ENCODE results near the gene TOGARAM1.

Gene TOGARAM1

DNA sequence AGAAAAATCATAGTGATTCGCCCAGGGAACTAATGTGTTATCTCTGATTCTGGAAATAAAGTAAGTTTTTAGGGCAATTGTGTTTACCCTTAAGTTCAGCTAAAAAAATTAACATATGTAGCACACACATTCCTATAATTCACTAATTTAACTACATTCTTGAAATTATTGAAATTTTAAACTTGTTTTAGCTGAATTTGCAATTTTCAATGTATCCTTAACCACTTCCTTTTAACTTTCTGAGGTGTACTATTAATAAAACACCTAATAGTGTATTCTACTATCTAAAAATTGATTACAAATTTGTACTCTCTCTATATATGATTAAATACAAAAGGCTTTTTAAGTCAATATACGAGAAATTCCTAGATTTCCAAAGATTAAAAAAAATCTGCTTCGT lies 2.5 kb upstream of the TOGARAM1 start:
- peak overlapping the region; percentile 97 for H3K4me3 ChIP-seq (ENCODE audit: low read depth, low read length)
- TF ChIP-seq, protein P1, sequence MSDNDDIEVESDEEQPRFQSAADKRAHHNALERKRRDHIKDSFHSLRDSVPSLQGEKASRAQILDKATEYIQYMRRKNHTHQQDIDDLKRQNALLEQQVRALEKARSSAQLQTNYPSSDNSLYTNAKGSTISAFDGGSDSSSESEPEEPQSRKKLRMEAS (IDR thresholded peaks at IDR 0.05; ENCODE audit: low read depth, low read length) = no peak
- TF ChIP-seq, protein P2, sequence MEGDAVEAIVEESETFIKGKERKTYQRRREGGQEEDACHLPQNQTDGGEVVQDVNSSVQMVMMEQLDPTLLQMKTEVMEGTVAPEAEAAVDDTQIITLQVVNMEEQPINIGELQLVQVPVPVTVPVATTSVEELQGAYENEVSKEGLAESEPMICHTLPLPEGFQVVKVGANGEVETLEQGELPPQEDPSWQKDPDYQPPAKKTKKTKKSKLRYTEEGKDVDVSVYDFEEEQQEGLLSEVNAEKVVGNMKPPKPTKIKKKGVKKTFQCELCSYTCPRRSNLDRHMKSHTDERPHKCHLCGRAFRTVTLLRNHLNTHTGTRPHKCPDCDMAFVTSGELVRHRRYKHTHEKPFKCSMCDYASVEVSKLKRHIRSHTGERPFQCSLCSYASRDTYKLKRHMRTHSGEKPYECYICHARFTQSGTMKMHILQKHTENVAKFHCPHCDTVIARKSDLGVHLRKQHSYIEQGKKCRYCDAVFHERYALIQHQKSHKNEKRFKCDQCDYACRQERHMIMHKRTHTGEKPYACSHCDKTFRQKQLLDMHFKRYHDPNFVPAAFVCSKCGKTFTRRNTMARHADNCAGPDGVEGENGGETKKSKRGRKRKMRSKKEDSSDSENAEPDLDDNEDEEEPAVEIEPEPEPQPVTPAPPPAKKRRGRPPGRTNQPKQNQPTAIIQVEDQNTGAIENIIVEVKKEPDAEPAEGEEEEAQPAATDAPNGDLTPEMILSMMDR (IDR thresholded peaks at IDR 0.05; ENCODE audit: low read depth, low read length) = no peak
- no peak for TF ChIP-seq MYC (IDR thresholded peaks at IDR 0.05; ENCODE audit: low read depth, low read length)
- no peak for TF ChIP-seq POLR2A (IDR thresholded peaks at IDR 0.05; ENCODE audit: extremely low read depth, insufficient read length)
- no peak for DNase-seq (ENCODE audit: low read depth)

DNA sequence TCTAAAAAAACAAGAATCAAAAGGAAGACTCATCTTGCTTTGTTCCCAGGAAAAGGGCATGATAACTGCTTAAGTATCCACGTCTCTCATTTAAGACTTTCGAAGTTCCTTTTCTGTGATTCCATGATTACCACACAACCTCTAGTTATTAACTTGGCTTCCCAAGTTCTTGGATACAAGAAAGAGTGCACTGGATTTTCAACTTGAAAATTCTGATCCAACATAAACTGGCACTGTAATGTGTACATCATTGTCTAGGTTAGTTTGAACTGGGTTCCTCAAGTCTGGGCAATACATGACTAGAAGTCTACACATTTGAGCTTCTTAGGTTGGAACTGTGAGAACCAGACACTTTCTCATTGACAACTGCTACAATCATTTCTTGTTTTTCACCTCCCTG lies 1.8 kb upstream of the TOGARAM1 start:
- TF ChIP-seq, protein P2 (IDR thresholded peaks at IDR 0.05; ENCODE audit: low read depth, low read length) = no peak
- TF ChIP-seq MYC (IDR thresholded peaks at IDR 0.05; ENCODE audit: low read depth, low read length) (no peak), POLR2A (IDR thresholded peaks at IDR 0.05; ENCODE audit: extremely low read depth, insufficient read length) (no peak)
- TF ChIP-seq, protein P1 (IDR thresholded peaks at IDR 0.05; ENCODE audit: low read depth, low read length) = no peak
- peak; percentile 22 for DNase-seq (ENCODE audit: low read depth)
- H3K4me3 ChIP-seq (ENCODE audit: low read depth, low read length) = peak overlapping the region; percentile 97

DNA sequence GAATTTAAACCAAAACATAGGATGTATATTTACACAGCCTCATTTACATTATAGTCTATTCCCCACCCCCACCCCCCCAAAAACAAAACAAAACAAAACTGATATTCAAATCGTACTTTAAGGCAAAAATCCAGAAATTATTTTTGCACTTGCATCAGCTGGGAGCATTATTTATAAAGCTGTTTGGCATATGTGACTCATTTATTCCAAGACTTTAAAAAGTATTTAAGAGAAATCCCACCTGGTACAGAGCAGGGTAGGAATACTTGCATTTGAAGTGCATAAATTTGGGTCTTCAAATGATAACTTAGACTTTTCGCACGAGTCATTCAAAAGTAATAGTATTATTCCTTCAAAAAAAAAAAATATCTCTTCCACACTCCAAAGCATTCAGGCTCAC lies 1.3 kb upstream of the TOGARAM1 start:
- DNase-seq (ENCODE audit: low read depth) = no peak
- peak overlapping the region; percentile 97 for H3K4me3 ChIP-seq (ENCODE audit: low read depth, low read length)
- TF ChIP-seq POLR2A (IDR thresholded peaks at IDR 0.05; ENCODE audit: extremely low read depth, insufficient read length) (no peak), MYC (IDR thresholded peaks at IDR 0.05; ENCODE audit: low read depth, low read length) (no peak)
- TF ChIP-seq, protein P1 (IDR thresholded peaks at IDR 0.05; ENCODE audit: low read depth, low read length) = no peak
- TF ChIP-seq, protein P2 (IDR thresholded peaks at IDR 0.05; ENCODE audit: low read depth, low read length) = no peak

DNA sequence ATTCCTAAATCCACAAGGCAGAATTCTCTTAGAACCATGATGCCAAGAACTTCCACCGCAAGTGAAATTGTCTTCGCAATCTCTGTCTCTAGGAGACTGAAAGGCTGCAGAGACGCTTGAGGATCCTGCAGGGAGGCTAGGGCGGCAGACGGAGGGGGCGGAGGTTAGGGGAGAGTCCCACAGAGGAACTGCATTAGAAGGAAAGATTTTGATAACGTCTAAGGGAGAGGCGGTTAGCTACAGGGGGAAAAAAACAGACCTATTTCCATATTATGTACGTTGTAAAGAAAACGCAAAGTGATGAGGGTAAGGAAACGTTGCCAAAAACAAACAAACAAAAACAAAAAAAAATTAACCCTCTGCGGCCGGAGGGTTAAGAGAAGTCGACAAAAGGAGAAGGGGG lies 838 bp upstream of the TOGARAM1 start:
- TF ChIP-seq, protein P2 (IDR thresholded peaks at IDR 0.05; ENCODE audit: low read depth, low read length) = no peak
- TF ChIP-seq, protein P1 (IDR thresholded peaks at IDR 0.05; ENCODE audit: low read depth, low read length) = peak; percentile 37; the same call in 1 of the 2 replicates
- peak; percentile 76 for DNase-seq (ENCODE audit: low read depth)

DNA sequence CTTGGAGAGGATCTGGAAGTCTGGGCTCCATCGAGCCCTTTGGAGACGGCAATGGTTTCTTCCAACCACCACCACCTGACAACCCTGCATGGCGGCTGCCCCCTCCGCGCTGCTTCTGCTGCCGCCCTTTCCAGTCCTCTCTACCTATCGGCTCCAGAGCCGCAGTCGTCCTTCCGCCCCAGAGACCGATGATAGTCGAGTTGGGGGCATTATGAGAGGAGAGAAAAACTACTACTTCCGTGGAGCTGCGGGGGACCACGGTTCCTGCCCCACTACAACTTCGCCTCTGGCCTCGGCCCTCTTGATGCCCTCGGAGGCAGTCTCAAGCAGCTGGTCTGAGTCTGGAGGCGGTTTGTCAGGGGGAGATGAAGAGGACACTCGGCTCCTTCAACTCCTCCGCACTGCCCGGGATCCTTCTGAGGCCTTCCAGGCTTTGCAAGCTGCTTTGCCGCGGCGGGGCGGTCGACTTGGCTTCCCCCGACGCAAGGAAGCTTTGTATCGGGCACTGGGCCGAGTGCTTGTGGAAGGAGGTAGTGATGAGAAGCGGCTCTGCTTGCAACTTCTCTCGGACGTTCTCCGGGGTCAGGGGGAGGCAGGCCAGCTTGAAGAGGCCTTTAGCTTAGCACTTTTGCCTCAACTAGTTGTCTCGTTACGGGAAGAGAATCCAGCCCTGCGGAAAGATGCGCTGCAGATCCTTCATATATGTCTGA lies 499 bp downstream of the TOGARAM1 start:
- peak; percentile 64 for DNase-seq (ENCODE audit: low read depth)
- TF ChIP-seq, protein P1 (IDR thresholded peaks at IDR 0.05; ENCODE audit: low read depth, low read length) = no peak
- TF ChIP-seq POLR2A (IDR thresholded peaks at IDR 0.05; ENCODE audit: extremely low read depth, insufficient read length) (no peak), MYC (IDR thresholded peaks at IDR 0.05; ENCODE audit: low read depth, low read length) (peak; percentile 4; the same call in 1 of the 2 replicates)
- peak overlapping the region; percentile 97 for H3K4me3 ChIP-seq (ENCODE audit: low read depth, low read length)

More for the DNA sequence above, 838 bp upstream of the TOGARAM1 start:
- H3K4me3 ChIP-seq (ENCODE audit: low read depth, low read length) = peak overlapping the region; percentile 97

DNA sequence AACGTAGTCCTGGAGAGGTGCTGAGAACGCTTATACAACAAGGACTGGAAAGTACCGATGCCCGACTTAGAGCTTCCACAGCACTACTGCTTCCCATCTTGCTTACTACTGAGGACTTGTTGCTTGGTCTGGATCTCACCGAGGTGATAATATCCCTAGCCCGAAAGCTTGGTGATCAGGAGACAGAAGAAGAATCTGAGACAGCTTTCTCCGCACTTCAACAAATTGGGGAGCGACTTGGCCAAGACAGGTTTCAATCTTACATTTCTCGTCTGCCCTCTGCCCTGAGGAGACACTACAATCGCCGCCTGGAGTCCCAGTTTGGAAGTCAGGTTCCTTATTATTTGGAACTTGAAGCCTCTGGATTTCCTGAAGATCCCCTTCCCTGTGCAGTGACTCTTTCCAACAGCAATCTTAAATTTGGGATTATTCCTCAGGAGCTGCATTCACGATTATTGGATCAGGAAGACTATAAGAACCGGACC lies 1.1 kb downstream of the TOGARAM1 start:
- peak overlapping the region; percentile 97 for H3K4me3 ChIP-seq (ENCODE audit: low read depth, low read length)
- TF ChIP-seq MYC (IDR thresholded peaks at IDR 0.05; ENCODE audit: low read depth, low read length) (no peak), POLR2A (IDR thresholded peaks at IDR 0.05; ENCODE audit: extremely low read depth, insufficient read length) (no peak)
- TF ChIP-seq, protein P2 (IDR thresholded peaks at IDR 0.05; ENCODE audit: low read depth, low read length) = no peak
- TF ChIP-seq, protein P1 (IDR thresholded peaks at IDR 0.05; ENCODE audit: low read depth, low read length) = no peak
- peak; percentile 44 for DNase-seq (ENCODE audit: low read depth)

Measured in NB4 (cell line).